ENCODE data around the gene ZC2HC1C. TPM values are rescaled to one million over a fixed set of nuclear protein-coding genes. Genes with fewer than 3 reads are reported as not detected.

The ZC2HC1C gene
- total RNA-seq, 6 experiments from 2014 or later: 0.43 to 1.4 (median 1.1) TPM

DNA sequence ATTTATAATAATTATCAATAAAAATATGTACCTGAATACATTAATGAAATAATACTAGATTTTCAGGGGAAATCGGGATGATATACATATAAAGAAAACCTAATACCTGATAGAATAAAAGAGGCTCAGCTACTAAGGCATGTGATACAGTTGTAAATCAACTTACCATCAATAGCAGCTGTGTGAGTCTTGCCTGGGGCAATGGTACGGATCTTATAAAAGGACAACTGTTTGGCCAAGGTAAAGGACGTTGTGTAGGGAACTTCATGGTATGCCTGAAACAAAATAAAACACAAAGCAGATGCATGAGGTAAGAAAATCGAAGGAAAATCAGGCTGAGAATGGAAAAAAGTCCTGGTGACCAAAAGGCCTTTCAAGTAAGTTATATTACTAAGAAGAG lies 32.0 kb downstream of the ZC2HC1C start:
- Mint-ChIP-seq H3K36me3 (ENCODE audit: low read depth) (peaks cover 22% of the 10 kb centered on the region), H3K4me3 (no peak overlapping the region), H3K4me1 (ENCODE audit: low read depth) (no peaks in the 10 kb centered on the region), H3K27me3 (ENCODE audit: insufficient read depth) (peaks cover 1% of the 10 kb centered on the region; the same call in 1 of the 2 replicates), H3K9me3 (no peaks in the 10 kb centered on the region), H3K27ac (no peak overlapping the region; the same call in 1 of the 2 replicates)
- DNase-seq: no peak
- TF ChIP-seq, protein P1, sequence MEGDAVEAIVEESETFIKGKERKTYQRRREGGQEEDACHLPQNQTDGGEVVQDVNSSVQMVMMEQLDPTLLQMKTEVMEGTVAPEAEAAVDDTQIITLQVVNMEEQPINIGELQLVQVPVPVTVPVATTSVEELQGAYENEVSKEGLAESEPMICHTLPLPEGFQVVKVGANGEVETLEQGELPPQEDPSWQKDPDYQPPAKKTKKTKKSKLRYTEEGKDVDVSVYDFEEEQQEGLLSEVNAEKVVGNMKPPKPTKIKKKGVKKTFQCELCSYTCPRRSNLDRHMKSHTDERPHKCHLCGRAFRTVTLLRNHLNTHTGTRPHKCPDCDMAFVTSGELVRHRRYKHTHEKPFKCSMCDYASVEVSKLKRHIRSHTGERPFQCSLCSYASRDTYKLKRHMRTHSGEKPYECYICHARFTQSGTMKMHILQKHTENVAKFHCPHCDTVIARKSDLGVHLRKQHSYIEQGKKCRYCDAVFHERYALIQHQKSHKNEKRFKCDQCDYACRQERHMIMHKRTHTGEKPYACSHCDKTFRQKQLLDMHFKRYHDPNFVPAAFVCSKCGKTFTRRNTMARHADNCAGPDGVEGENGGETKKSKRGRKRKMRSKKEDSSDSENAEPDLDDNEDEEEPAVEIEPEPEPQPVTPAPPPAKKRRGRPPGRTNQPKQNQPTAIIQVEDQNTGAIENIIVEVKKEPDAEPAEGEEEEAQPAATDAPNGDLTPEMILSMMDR (IDR thresholded peaks at IDR 0.05): no peak

DNA sequence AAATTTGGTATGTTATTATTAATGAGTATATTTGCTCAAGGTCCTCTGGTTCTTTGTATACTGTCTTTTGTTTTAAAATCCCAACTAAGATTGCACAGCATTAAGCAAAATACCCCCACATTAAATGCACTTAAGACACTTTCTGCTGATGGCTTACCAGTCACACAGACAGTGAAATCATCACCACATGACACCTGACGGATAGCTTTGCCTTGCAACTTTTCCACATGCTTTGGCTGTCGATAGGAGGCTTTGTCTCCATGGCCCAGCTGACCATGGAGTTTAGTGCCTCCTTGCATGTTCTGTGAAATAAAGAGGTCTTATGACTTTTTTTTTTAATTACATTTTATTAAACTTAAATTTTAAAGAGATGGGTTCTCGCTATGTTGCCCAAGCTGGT lies 37.7 kb downstream of the ZC2HC1C start:
- DNase-seq: no peak
- TF ChIP-seq, protein P1 (IDR thresholded peaks at IDR 0.05): no peak
- no peak overlapping the region for H3K27ac Mint-ChIP-seq
- H3K27me3 Mint-ChIP-seq (ENCODE audit: insufficient read depth): peaks cover 1% of the 10 kb centered on the region; the same call in 1 of the 2 replicates
- H3K9me3 Mint-ChIP-seq: no peaks in the 10 kb centered on the region
- no peaks in the 10 kb centered on the region for H3K4me1 Mint-ChIP-seq (ENCODE audit: low read depth)
- peaks cover 12% of the 10 kb centered on the region for H3K36me3 Mint-ChIP-seq (ENCODE audit: low read depth)
- no peak overlapping the region for H3K4me3 Mint-ChIP-seq

DNA sequence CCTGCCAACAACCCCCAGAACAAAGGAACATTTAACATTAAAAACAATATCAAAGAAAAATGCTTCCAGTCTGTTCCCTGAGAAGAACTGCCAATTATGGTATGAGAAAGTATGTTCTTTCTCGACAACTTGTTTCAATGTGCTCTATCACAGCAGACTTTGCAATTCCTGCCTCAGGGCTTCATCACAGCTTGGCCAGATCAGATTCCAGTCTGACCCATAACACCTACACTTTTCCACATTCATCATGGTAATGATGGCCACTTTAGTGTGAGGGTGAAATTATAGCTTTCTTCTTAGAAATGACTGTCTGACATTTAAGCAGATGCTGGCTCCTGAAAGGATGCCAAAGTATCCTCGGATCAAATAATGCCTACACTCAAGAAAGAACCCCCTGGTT lies 40.4 kb downstream of the ZC2HC1C start:
- Mint-ChIP-seq H3K27ac (no peak overlapping the region), H3K9me3 (no peaks in the 10 kb centered on the region), H3K36me3 (ENCODE audit: low read depth) (peaks cover 16% of the 10 kb centered on the region), H3K4me1 (ENCODE audit: low read depth) (no peaks in the 10 kb centered on the region), H3K27me3 (ENCODE audit: insufficient read depth) (no peaks in the 10 kb centered on the region; the same call in 1 of the 2 replicates), H3K4me3 (no peak overlapping the region)
- DNase-seq: no peak
- TF ChIP-seq, protein P1 (IDR thresholded peaks at IDR 0.05): no peak

DNA sequence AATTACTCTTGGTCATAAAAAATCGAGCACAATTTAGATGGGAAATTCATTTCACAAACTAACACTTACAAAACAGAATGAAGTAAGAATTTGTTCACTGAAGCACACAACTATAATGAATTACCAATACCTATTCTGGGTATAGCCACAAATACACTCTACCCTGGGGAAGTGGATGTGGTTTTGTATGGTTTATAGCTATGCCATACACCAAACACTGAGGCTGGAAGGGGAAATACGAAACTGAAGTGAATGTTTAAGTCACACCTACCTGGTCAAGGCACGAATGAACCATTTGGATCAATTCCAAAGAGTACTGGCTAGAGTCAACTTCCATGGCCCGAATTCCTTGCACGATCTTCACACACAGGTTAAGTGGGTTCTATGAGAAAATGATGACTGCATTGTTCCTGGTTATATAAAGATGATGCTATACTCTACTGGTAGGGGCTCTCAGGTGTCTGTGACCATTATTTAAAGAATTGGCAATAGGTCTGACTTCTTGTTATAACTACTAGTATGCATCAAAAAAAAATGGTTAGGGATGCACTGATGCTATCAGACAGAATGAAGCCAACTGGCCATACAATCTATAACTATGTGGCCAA lies 44.6 kb downstream of the ZC2HC1C start:
- H3K27ac Mint-ChIP-seq: no peak overlapping the region
- H3K36me3 Mint-ChIP-seq (ENCODE audit: low read depth): peaks cover 26% of the 10 kb centered on the region
- peaks cover 7% of the 10 kb centered on the region for H3K4me1 Mint-ChIP-seq (ENCODE audit: low read depth)
- DNase-seq: no peak
- TF ChIP-seq, protein P1 (IDR thresholded peaks at IDR 0.05): no peak
- H3K4me3 Mint-ChIP-seq: no peak overlapping the region
- 0 out of 2 replicates have a peak, but pooled peaks cover 1% of the 10 kb centered on the region for H3K27me3 Mint-ChIP-seq (ENCODE audit: insufficient read depth)
- H3K9me3 Mint-ChIP-seq: no peaks in the 10 kb centered on the region

DNA sequence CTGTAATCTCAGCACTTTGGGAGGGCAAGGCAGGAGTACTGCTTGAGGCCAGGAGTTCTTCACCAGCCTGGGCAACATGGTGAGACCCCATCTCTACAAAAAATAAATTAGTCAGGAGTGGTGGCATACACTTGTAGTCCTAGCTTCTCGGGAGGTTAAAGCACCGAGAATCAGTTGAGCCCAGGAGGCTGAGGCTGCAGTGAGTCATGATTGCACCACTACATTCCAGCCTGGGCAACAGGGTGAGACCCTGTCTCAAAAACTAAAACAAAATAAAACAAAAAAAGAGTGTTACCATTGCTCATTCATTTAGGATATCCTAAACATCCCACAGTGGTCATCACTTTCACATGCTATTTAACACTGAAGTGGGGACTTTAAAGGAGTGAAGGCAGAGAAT lies 49.6 kb downstream of the ZC2HC1C start:
- H3K4me3 Mint-ChIP-seq: no peak overlapping the region
- H3K27ac Mint-ChIP-seq: peak overlapping the region; percentile 62
- peaks cover 28% of the 10 kb centered on the region for H3K4me1 Mint-ChIP-seq (ENCODE audit: low read depth)
- no peaks in the 10 kb centered on the region for H3K9me3 Mint-ChIP-seq
- DNase-seq: no peak
- 0 out of 2 replicates have a peak, but pooled peaks cover 1% of the 10 kb centered on the region for H3K27me3 Mint-ChIP-seq (ENCODE audit: insufficient read depth)
- TF ChIP-seq, protein P1 (IDR thresholded peaks at IDR 0.05): no peak
- peaks cover 27% of the 10 kb centered on the region for H3K36me3 Mint-ChIP-seq (ENCODE audit: low read depth)
